NCI-H1930 (cell line): ENCODE results near the gene ANO2.

Experiments
- DNase-seq, 2 experiments: peaks; one replicate each; lab custom pipeline; 2025; lab: John Stamatoyannopoulos, UW

The ANO2 gene

DNA sequence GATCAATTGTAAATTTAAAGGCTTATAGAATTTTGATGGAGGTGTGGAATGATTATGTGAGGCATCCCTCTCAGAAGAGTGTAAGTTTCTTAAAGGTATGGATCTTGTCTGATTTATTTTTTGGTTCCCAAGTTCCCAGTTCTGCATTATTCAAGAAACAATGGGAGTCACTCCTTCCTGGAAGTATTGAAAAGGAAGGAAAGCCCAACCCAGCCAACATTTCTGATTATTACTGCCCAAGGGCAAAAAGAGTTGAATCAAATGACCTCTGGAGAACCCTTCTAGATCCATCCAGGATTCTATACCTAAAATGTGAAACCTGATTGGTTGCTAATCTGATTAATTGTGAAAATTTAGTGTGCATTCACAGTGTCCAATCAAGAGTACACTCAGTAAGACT, 166.2 kb downstream of the ANO2 start:
- no peak for DNase-seq

DNA sequence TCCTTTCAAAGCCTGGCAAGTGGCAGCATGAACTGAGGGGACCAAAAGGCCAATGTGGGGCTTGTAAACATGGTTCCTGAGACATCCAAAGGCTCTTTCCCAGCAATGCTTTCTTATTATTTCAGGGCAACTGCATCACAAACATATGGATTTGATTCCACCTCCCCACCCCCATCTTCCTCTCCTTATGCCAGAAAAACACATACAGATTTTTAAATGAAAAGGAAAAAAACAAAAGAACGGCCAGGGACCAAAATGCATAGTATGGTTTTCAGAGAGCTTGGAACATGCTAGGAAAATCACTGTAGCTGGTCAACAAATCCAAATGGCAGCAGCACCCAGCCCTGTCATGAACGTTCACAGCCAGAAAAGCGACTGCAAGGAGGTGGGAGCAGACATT, 167.6 kb downstream of the ANO2 start:
- no peak for DNase-seq

GRCh38 chr12:5776091-5776490, 169.0 kb downstream of the ANO2 start:
- DNase-seq = no peak

DNA sequence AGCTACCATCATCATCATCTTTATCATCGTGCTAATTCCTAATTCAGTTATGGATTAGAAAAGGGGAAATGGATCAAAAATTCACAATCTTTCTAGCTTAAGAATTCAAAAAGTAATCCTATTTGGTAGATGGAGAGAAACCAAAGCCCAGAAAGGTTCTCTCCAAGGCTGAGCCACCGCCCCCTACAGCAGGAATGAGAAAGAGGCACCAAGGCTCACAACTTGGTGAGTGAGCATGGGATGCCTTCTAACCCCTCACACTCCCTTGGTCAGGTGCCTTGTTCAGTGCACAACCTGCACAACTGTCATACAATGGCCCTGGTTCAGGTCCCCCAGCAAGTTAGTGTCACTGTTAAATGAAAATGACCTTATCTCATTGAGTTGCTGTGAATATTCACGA, 171.5 kb downstream of the ANO2 start:
- DNase-seq = no peak

- DNase-seq = no peak
Measured at GRCh38 chr12:5771756-5772155, 173.3 kb downstream of the ANO2 start.

- no peak for DNase-seq
Measured at GRCh38 chr12:5770727-5771126, 174.3 kb downstream of the ANO2 start.

DNA sequence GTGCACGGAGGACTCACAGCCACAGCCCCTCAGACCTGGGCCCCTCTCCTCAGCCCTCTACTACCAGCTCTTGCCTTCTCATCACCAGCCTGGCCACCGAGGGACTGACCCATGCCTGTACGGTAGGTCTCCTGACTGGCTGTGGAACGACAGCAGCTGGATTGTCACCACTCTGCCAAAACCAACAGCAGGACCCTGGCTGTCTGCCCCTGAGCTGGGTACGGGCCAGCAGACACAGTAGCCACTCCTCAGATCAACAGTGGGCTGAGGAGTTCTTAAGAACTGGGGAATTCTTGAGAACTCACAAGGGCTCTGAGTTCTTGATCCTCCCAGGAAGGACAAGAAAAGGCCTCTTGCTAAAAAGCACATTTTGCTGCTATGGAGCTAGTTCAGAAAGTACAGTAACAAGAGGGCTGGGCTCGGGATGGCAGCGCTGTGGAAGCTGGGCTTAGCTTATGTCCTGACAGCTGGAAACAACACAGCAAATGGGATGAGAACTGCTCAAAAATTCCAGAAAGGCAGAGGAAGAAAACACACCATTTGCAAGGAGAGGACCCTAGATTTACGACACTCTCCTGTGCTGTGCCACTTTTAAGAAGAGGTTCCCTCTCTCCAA, 176.4 kb downstream of the ANO2 start:
- no peak for DNase-seq

DNA sequence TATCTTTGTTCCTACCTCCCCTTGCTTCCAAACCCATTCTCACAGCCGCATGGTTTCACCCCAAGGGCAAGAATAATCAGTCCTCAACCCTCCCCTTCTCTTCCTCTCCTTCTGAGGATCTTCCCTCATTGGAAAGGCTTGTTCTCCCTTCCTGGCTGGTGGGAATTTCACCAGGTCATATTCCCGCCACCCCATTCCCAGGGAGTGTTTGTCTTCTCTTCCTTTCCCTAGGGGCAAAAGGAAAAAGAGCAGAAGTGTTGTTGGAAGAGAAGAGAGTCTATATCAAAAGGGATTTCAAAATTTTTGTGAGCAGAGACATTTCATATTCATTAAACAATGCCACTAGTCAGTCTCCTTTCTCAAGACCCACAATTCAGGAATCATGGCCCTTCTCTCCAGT, 176.9 kb downstream of the ANO2 start:
- DNase-seq = no peak

GRCh38 chr12:5758347-5758746, 186.7 kb downstream of the ANO2 start:
- DNase-seq = no peak

DNA sequence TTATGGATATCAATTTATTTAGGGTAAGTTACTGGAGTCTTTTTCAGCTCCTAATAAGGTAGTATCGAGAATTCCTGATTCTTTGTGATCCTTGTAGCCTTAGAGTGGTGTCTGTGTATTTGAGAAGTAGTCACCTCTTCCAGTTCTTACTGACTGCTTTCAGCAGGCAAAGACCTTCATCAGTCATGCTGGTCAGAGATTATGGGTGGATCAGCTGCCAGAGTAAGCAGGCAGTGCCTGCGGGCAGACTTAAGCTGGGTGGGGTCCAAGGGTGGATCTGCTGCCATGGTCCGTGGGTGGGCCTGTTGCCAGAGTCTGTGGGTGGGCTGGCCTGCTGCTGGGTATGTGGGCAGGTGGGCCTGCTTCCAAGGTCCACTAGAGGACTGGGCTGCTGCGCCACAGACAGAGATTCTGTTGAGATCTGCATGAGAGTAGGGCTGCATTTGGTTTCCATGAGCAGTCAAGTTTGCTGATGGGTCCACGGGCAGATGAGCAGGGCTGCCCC, 188.7 kb downstream of the ANO2 start:
- DNase-seq = no peak

DNA sequence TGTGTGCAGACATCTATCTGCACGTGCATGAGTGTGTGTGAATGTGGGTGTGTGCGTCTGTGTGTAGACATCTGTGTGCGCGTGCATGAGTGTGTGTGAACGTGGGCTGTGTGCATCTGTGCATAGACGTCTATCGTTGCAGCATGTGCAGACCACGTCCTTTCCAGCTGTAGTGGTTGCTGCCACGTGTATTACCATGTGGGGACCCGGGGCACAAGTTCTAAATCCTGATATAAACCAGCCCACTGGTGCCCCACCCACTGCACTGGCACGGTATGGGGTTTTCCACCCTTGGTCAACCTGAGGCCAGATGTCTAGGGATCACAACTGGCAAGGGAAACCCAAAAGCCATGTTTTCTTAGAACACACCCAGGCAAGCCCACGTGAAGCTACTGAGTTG, 197.0 kb downstream of the ANO2 start:
- no peak for DNase-seq

DNA sequence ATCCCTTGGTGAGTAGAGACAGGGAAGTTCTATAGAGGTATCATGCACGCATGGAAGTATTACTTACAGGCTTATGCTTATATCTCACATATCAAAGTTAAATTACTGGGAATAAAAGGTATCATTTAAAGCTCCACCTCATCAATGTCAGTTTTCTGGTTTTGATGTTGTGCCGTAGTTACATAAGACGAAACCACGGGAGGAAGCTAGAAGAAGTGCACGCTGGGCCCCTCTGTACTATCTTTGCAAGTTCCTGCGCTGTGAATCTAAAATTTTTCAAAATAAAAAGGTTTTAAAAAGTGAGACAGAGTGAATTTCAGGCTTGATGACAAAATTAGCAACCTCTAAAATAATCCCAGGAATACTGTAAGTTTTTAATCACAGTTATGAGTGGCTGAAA, 198.1 kb downstream of the ANO2 start:
- no peak for DNase-seq

DNA sequence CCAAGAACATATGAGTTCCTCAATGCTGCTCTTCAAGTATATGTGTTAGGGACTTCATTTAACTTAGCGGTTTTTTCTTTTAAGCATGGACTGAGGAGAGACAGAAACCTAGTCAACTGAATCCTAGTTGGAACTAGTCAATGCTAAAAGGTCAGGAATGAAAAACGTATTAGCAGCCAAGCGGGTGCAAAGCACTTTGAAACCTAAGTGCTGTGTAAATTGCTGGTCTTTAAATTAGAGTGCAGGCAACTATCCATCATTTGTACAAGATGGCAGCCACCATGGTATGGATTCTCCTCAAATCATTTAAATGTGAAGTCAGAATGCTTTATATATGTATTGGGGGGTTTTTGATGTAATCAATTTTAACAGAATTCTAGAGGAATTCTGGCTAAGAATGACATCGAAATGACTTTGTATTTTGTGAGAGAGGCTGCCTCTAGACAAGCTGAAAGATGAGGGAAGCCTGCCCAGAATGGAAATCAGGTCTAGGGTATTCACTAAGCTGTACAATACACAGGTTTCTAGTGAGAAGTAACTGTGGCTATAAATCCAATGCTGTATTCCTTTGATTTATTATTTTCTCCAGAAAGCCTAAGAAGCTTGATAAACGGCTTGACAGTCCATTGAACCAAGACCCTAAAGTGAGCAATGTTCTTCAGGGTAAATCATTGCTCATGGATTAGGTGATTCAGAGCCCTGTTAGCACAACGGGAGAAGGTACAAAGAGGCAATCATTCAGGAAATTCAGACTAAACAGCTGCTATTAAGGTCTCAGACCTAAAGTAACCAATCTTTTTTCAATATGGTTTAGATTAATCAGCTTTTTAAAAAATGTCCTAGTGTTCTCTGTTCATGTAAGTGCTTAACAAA, 198.8 kb downstream of the ANO2 start:
- no peak for DNase-seq

GRCh38 chr12:5745251-5745888, 199.7 kb downstream of the ANO2 start:
- DNase-seq = peak; percentile 32 to 62

GRCh38 chr12:5742258-5742657, 202.8 kb downstream of the ANO2 start:
- DNase-seq = no peak

DNA sequence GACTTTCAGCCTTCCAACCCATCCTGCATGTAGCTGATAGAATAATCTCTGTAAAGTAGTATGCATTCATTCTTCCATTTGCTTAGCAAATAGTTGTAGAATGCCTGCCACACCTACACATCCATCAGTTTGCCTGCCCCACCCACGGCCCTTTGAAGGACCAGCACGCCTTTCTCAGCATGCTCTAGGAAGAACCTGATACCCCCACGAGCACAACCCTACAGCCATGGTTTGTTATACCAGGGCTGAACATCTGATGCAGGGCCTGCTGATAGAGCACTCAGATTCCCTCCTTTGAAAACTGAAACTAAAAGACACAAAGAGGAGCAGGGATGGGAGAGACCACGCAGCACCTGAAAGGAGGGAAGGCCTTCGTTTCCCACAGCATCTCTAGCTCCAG, 205.1 kb downstream of the ANO2 start:
- DNase-seq = no peak

- no peak for DNase-seq
Measured at GRCh38 chr12:5737778-5738177, 207.3 kb downstream of the ANO2 start.

GRCh38 chr12:5736527-5736926, 208.5 kb downstream of the ANO2 start:
- no peak for DNase-seq

DNA sequence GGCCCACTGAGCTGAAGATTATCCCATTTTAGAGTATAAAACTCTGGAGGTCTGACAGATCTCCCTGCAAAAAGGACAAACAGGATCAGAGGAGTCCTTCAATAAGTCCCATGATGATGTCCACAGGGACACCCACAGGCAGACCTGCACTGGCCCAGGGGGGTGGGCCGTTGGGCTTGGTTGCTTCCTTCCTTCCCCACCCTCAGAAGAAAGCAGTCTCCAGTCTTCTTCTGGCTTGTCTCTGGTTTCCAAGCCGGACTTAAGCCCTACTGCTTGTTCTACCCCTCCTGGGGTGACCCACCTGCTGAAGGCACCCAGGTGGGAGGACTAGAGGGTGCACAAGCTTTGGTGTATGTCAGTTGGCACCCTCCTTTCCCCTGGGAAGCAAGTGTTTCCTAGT, 209.0 kb downstream of the ANO2 start:
- DNase-seq = no peak

- DNase-seq = no peak
Measured at GRCh38 chr12:5733916-5734315, 211.1 kb downstream of the ANO2 start.

GRCh38 chr12:5733136-5733755, 211.8 kb downstream of the ANO2 start:
- DNase-seq = no peak

- no peak for DNase-seq
Measured at GRCh38 chr12:5730962-5731361, 214.1 kb downstream of the ANO2 start.
